GM12878 (cell line): ENCODE measurements around the gene VTI1A. TPM values are rescaled to one million over a fixed set of nuclear protein-coding genes. Genes with fewer than 3 reads are reported as not detected.

Source experiments
- ATAC-seq: fragments of 200-7000 bp; cut with Tn5 transposase; 3 replicates; pipeline ENCODE4 v1.9.1; 2020; ENCODE audit warnings: mild to moderate bottlenecking, moderate library complexity
- BruUV-seq: library from RNA; stranded (reverse); fragments of 400-500 nt; replicated peaks from 2 replicates; lab custom pipeline; 2021; lab: Mats Ljungman, UMichigan
- CTCF ChIA-PET: fragments of 300-600 bp; sonication (Branson Sonifier 250); formaldehyde crosslinking; extraction: SDS; loops from one replicate; lab custom pipeline; 2021; ENCODE audit warnings: inconsistent platforms; lab: Yijun Ruan, JAX
- POLR2A ChIA-PET: fragments of 350-600 bp; formaldehyde crosslinking; extraction: SDS; loops from one replicate; lab custom pipeline; 2021; ENCODE audit warnings: inconsistent platforms; lab: Charles Lee
- RAD21 ChIA-PET: fragments of 300-600 bp; sonication (Branson Sonifier 250); formaldehyde crosslinking; loops from one replicate; lab custom pipeline; 2023; ENCODE audit warnings: antibody characterized with exemption; ENCODE audit not compliant: unreplicated experiment; lab: Charles Lee
- SMC1A ChIA-PET: fragments of 300-600 bp; sonication (Branson Sonifier 250); formaldehyde crosslinking; loops from one replicate; lab custom pipeline; 2023; ENCODE audit not compliant: unreplicated experiment, uncharacterized antibody; lab: Charles Lee
- DNase-seq: peaks from one replicate; pipeline ENCODE4 v3.0.0-alpha.2; 2011; ENCODE audit warnings: low read depth, low spot score
- FAIRE-seq: peaks from 3 replicates; lab custom pipeline; 2011; peaks lifted over from hg19 to GRCh38; lab: Jason Lieb, UNC
- H2AFZ ChIP-seq: 2 replicates; pipeline ENCODE4 v1.6.0; 2011; ENCODE audit warnings: low read depth, low read length, control low read depth; ENCODE audit not compliant: control insufficient read depth
- H3K27ac ChIP-seq: 2 replicates; pipeline ENCODE4 v1.5.1; 2011; ENCODE audit warnings: control low read depth; ENCODE audit not compliant: control insufficient read depth, insufficient read depth
- H3K27me3 ChIP-seq, 2 experiments: replicated peaks in 1 of 2; 2 replicates each; pipeline versions ENCODE4 v1.6.0 to v1.6.1; 2011; ENCODE audit warnings: low read length in 1 of 2; ENCODE audit not compliant: control insufficient read depth in 2 of 2, insufficient read depth in 2 of 2
- H3K36me3 ChIP-seq, 2 experiments: 2 replicates each; pipeline ENCODE4 v1.5.1; 2011; ENCODE audit warnings: low read length in 1 of 2; ENCODE audit not compliant: control insufficient read depth in 2 of 2, insufficient read depth in 2 of 2
- H3K4me1 ChIP-seq: 2 replicates; pipeline ENCODE4 v1.6.1; 2011; ENCODE audit warnings: mild to moderate bottlenecking, low read length, moderate library complexity, mixed read lengths; ENCODE audit not compliant: control insufficient read depth, insufficient read depth
- H3K4me2 ChIP-seq: 2 replicates; pipeline ENCODE4 v1.6.0; 2011; ENCODE audit warnings: control low read depth; ENCODE audit not compliant: control insufficient read depth, insufficient read depth
- H3K4me3 ChIP-seq: fragments of 200-600 bp; sonication (generic); 2 replicates; pipeline ENCODE4 v1.5.1; 2016
- H3K79me2 ChIP-seq: 2 replicates; pipeline ENCODE4 v1.6.0; 2011; ENCODE audit warnings: low read length; ENCODE audit not compliant: control insufficient read depth, insufficient read depth
- H3K9ac ChIP-seq: 2 replicates; pipeline ENCODE4 v1.8.0; 2011; ENCODE audit warnings: low read length, control low read depth, mixed read lengths; ENCODE audit not compliant: control insufficient read depth, insufficient read depth
- H3K9me3 ChIP-seq: replicated peaks from 3 replicates; pipeline ENCODE4 v1.5.1; 2011; ENCODE audit warnings: mild to moderate bottlenecking, low read length; ENCODE audit not compliant: control insufficient read depth, insufficient read depth
- H4K20me1 ChIP-seq: 2 replicates; pipeline ENCODE4 v1.6.0; 2011; ENCODE audit not compliant: control insufficient read depth, insufficient read depth
- BHLHE40 ChIP-seq, 2 experiments: fragments of 450-650 bp in 1 of 2; IDR thresholded peaks; 2 replicates each; pipeline ENCODE4 v1.6.1; 2011 to 2017; ENCODE audit warnings: low read depth in 2 of 2, borderline replicate concordance in 1 of 2, improper control_type of control experiment in 1 of 2, low read length in 1 of 2, mild to moderate bottlenecking in 1 of 2
- KAT2A ChIP-seq: conservative IDR thresholded peaks from 2 replicates; pipeline ENCODE4 v1.6.1; 2011; ENCODE audit warnings: low read depth, low read length; ENCODE audit not compliant: control insufficient read depth
- POLR2AphosphoS2 ChIP-seq: IDR thresholded peaks from 2 replicates; pipeline ENCODE4 v1.6.1; 2011; ENCODE audit warnings: low read depth, mild to moderate bottlenecking, low read length, improper control_type of control experiment, moderate library complexity
- RAD51 ChIP-seq: fragments of 450-650 bp; IDR thresholded peaks from 2 replicates; pipeline ENCODE4 v1.6.1; 2016; ENCODE audit warnings: moderate library complexity, mild to moderate bottlenecking, inconsistent platforms
- RELA ChIP-seq: fragments of 450-650 bp; IDR thresholded peaks from 2 replicates; pipeline ENCODE4 v1.8.0; 2014; ENCODE audit warnings: borderline replicate concordance; ENCODE audit not compliant: partially characterized antibody
- SKIL ChIP-seq: fragments of 450-650 bp; IDR thresholded peaks from 2 replicates; pipeline ENCODE4 v1.6.1; 2017; ENCODE audit warnings: mild to moderate bottlenecking, low read depth, inconsistent platforms; ENCODE audit not compliant: poor library complexity, severe bottlenecking
- ZBED1 ChIP-seq: IDR thresholded peaks from 2 replicates; pipeline ENCODE4 v1.6.1; 2016; ENCODE audit warnings: borderline replicate concordance
- WGBS: methylation state at CpG from one replicate; pipeline ENCODE4 v1.1.6; 2016; ENCODE audit warnings: low lambda C conversion rate; ENCODE audit not compliant: insufficient replicate concordance, insufficient coverage; ENCODE audit errors: missing lambda C conversion rate; 5-methylcytosine and 5-hydroxymethylcytosine counted together
- in situ Hi-C: fragments of 300-500 bp; cut with MboI; formaldehyde crosslinking; loops from 9 replicates; pipeline ENCODE4 v1.14.3; 2018; ENCODE audit warnings: mixed read lengths
- intact Hi-C: fragments of 100-400 bp; cut with micrococcal nuclease; formaldehyde crosslinking; loops from one replicate; pipeline ENCODE4 v1.14.2; 2022; ENCODE audit not compliant: unreplicated experiment
- polyA plus RNA-seq, 11 experiments: library from polyadenylated mRNA; depleted of rRNA in 4 of 11; unstranded in 6 of 11; stranded (reverse) in 5 of 11; fragments of >200 nt; fragmentation: Nextera tagmentation in 4 of 11; fragmentation: Illumina TruSeq in 1 of 11; extraction: Ambion mirVana in 4 of 11; extraction: Trizol in 1 of 11; gene quantifications; 1 replicate in 1 of 11; 2 replicates in 10 of 11; pipeline versions ENCODE4 v1.2.1 to v1.2.3, GENCODE V29; 2011 to 2016; ENCODE audit warnings: inconsistent platforms in 2 of 11, missing spikeins in 2 of 11, low read depth in 1 of 11
- total RNA-seq, 4 experiments: library from RNA; depleted of rRNA in 3 of 4; stranded (reverse); fragments of >200 nt in 3 of 4; fragmentation: Illumina TruSeq in 1 of 4; extraction: Trizol in 1 of 4; gene quantifications; 2 replicates each; pipeline versions ENCODE4 v1.2.1 to v1.2.3, GENCODE V29; 2013 to 2021

VTI1A gene
- total and polyA plus RNA-seq, 10 of the 15 experiments (the other 5 are each of a cell fraction or from before 2014, with no cell fraction given) = 12.4 to 43.2 (median 27.5) TPM

GRCh38 chr10:112756235-112756527, 309.2 kb downstream of the VTI1A start (continued):
- no peak for TF ChIP-seq RELA

GRCh38 chr10:112758961-112759360, 311.9 kb downstream of the VTI1A start:
- FAIRE-seq = no peak
- in situ Hi-C loops (no loop called here), intact Hi-C loops (no loop called here)
- ChIA-PET SMC1A (no interaction called here), CTCF (no interaction called here), RAD21 (no interaction called here), POLR2A (no interaction called here)
- no peak overlapping the region for H3K4me3 ChIP-seq
- no peaks in the 10 kb centered on the region for H3K27me3 ChIP-seq
- DNase-seq = no peak
- no peak overlapping the region for H2AFZ ChIP-seq
- no peaks in the 10 kb centered on the region for H3K36me3 ChIP-seq
- H3K79me2 ChIP-seq = no peaks in the 10 kb centered on the region
- no peaks in the 10 kb centered on the region for H3K4me1 ChIP-seq
- no peak overlapping the region for H3K27ac ChIP-seq
- H3K4me2 ChIP-seq = no peak overlapping the region
- H3K9me3 ChIP-seq = no peaks in the 10 kb centered on the region
- no peak overlapping the region for H3K9ac ChIP-seq
- no peaks in the 10 kb centered on the region; the same call in 1 of the 2 replicates for H4K20me1 ChIP-seq
- no peak for ATAC-seq
- BruUV-seq = no TSS peak
- WGBS = 96% methylated on average over 2 of the region's 2 CpGs
- TF ChIP-seq KAT2A = no peak
- TF ChIP-seq BHLHE40 (IDR thresholded peaks at IDR 0.05; ENCODE audit: borderline replicate concordance in 1 of 2, low read depth in 2 of 2, low read length in 1 of 2) = no peak
- no peak for TF ChIP-seq ZBED1
- no peak for TF ChIP-seq SKIL
- TF ChIP-seq RAD51 = no peak
- no peak for TF ChIP-seq POLR2AphosphoS2
